NB4 (cell line): ENCODE data around the gene ARPC2.

Experiments
- TF ChIP-seq, protein P1 (sequence below): IDR thresholded peaks from one replicate; pipeline ENCODE4 v1.5.1; 2012; ENCODE audit warnings: low read depth, low read length
- TF ChIP-seq, protein P2 (sequence below): IDR thresholded peaks from 2 replicates; pipeline ENCODE4 v1.6.1; 2011; ENCODE audit warnings: low read depth, low read length

DNA sequence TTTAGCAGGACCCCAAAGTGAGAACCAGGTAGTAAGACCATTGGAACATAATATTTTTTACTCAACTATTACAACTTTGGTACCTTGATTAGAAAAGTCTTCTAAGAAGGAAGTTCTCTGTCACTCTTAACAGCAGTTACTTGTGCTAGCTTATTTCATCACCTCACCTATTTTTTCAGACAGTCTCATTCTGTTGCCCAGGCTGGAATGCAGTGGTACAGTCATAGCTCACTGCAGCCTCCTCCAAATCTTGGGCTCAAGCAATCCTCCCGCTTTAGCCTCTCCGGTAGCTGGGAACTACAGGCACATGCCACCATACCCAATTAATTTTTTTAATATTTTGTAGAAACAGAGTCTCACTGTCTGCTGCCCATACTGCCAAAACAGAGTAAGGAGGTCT lies 18.0 kb downstream of the ARPC2 start:
- TF ChIP-seq, protein P1, sequence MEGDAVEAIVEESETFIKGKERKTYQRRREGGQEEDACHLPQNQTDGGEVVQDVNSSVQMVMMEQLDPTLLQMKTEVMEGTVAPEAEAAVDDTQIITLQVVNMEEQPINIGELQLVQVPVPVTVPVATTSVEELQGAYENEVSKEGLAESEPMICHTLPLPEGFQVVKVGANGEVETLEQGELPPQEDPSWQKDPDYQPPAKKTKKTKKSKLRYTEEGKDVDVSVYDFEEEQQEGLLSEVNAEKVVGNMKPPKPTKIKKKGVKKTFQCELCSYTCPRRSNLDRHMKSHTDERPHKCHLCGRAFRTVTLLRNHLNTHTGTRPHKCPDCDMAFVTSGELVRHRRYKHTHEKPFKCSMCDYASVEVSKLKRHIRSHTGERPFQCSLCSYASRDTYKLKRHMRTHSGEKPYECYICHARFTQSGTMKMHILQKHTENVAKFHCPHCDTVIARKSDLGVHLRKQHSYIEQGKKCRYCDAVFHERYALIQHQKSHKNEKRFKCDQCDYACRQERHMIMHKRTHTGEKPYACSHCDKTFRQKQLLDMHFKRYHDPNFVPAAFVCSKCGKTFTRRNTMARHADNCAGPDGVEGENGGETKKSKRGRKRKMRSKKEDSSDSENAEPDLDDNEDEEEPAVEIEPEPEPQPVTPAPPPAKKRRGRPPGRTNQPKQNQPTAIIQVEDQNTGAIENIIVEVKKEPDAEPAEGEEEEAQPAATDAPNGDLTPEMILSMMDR = no peak
- TF ChIP-seq, protein P2, sequence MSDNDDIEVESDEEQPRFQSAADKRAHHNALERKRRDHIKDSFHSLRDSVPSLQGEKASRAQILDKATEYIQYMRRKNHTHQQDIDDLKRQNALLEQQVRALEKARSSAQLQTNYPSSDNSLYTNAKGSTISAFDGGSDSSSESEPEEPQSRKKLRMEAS = no peak
